Urothelium cell line (cell line): Measurements from ENCODE around the gene SV2C.
A peak's percentile ranks its signal among the peaks of the same experiment; 100 is the strongest.
"Not testable (repeated sequence)": the region's sequence is repeated elsewhere in the genome, so short reads cannot be mapped to it uniquely, and the experiment has no call there.

ENCODE experiments used
- DNase-seq: peaks from one replicate; pipeline ENCODE4 v3.0.0; 2011; ENCODE audit warnings: low spot score, mixed read lengths
- FAIRE-seq: peaks from 2 replicates; lab custom pipeline; 2011; peaks lifted over from hg19 to GRCh38; lab: Jason Lieb, UNC

SV2C gene

DNA sequence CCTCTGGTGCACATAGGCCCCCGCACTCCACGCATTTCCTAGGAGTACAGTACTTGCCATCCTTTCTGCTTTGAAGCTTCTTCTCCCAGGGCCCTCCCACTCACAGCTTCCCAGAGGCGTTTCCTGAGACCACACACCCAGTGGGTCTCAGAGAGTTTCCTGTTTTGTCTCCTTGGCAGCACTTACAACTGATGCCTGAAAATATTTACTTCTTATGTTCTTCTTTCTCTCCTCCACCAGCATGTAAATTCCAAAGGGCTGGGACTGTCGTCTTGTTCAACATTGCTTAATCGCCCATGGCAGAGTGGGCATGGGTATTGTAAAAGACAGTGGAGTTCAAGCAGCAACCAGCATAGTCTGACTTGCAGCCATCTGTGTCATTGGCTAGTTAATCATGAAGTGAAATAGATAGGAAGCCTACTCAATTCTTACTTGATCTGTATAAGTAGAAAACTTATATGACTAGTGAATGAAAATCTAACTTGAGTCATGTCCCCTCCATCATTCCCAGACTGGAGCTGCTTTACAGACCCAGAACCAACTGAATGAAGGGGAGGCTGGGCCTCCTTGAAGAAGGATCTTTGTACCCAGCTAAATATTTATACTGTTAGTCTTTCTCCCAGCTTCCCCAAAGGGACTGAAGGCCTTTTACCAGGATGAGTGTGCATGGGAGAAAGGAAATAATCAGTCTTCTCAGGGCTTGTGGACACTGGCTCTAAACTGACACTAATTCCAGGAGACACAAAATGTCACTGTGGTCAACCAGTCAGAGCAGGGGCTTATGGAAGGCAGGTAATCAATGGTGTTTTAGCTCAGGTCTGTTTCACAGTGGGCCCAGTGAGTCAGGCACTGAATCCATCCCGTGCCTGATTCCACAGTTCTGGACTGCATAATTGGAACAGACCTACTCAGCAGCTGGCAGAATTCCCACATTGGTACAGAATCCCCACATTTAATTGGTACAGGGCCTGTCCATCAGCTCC is 116.4 kb downstream of the SV2C start:
- no peak for DNase-seq
- FAIRE-seq = no peak

DNA sequence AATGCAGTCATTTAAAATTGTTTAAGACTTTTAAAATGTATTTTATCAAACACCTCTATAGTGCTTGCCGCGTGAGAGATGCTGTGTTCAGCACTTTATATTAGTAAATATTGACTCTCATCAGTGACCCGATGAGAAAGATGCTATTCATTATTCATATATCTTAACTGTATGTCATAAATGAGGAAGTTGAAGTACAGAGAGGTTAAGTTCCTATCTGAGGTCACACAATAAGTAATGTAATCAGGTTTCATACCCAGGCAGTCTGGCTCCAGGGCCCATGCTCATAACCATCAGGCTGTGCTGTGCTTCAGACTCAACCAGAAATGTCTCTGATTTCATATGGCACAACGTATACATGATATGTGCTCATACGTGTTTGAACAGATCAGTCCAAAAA is 119.0 kb downstream of the SV2C start:
- no peak for DNase-seq
- FAIRE-seq = no peak

DNA sequence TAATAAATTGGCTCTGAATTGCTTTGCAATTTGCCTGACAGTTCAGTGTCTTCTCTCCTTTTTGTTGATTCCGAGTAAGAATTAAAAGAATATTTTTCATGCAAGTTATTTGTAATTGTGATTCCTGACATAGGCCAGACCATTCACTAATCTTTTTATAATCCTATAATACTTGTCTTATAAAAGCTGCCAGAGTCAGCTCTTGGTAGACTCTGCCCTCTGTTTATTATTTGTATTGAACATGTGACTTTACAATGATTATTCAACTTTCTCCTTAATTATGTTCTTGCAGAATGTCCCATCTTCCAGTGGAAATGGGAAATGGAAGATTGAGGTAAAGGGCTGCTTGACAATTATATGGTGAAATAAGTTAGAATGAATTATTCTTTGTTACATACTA is 121.0 kb downstream of the SV2C start:
- no peak for FAIRE-seq
- no peak for DNase-seq

DNA sequence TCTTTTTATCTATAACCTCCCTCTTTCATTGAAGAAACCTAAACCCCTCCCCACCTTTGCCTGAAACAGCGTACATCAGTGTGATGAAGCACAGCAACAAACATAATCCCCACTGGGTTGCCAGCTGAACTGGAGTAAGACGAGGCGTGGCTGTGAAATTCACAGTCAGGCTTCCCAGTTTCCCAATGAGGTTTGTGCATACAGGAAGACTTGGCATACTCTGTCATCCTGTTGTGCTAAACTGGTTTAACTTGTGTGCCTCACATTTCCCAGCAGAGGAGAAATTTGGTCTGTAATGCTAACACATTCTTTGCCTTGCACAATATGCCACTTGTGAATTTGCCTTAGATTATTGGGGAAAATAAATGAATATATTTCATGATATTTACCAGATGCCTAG is 121.5 kb downstream of the SV2C start:
- peak; percentile 61 for FAIRE-seq
- DNase-seq = no peak

DNA sequence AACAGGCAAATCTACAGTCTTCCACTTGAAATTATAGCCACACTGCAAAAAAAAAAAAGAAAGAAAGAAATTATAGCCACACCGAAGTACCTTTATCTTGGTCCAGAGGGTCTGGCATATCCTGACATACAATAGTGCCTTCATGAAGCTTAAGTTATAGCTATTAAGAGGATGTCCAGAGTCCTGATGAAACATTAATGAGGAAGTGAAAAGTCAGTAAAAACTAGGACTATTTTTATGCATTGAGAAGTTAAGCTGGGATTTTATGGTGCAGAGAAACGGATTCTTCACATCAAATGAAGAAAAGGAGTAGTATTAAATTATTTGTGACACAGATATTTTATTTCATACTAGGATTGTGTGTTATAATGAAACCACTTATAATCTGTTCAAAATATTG is 123.9 kb downstream of the SV2C start:
- no peak for FAIRE-seq
- no peak for DNase-seq

DNA sequence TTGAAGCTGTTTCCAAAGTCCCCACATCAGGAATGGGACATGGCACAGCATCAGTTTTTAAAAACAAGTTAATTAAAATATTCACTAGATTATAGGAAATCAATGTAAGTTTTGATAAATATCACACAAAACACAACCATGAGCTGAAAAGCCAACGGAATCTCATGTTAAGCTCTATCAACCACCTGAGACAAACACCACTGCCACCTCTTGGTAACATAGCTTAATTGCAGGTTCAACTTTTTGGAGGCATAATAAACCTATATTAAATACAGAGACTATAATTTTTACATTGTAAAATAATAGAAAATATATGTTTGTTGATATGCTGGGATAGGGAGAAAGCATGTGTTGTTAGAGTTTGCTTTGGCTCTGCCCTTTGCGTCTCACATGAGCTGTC is 126.1 kb downstream of the SV2C start:
- no peak for DNase-seq

DNA sequence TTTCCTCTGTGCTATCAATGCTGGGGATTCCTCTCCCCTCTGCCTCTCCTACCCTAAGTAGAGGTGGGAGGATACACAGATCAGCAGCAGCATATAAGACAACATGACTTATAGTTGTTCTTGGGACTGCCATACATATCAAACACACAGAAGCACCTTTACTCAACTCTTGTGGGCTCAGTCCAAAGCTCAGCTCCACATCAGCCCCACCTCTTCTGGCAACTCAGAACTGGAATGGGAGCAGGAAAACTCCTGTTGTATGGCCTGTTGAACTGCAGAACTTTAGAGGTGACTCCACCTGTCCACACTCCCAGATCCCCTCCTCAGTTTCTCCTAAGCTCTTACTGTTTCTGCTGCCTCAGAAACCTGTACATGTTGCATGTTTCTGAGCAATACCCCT is 127.8 kb downstream of the SV2C start:
- FAIRE-seq = no peak
- DNase-seq = no peak

More for the DNA sequence above, 126.1 kb downstream of the SV2C start:
- FAIRE-seq = no peak

DNA sequence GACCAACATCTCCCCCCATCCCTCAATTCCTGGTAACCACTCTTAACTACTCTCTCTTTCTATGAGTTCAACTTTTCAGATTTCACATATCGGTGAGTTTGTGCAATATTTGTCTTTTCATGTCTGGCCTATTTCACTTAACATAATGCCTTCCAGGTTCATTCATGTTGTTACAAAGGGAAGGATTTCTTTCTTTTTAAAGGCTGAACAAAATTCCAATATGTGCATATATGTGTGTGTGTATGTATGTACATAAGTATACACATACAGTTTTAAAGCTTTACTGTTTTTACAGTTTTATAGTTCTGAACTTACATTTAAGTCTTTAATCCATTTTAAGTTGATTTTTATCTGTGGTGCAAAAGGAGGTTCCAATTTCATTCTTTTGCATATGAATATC is 130.7 kb downstream of the SV2C start:
- no peak for FAIRE-seq
- DNase-seq = no peak

DNA sequence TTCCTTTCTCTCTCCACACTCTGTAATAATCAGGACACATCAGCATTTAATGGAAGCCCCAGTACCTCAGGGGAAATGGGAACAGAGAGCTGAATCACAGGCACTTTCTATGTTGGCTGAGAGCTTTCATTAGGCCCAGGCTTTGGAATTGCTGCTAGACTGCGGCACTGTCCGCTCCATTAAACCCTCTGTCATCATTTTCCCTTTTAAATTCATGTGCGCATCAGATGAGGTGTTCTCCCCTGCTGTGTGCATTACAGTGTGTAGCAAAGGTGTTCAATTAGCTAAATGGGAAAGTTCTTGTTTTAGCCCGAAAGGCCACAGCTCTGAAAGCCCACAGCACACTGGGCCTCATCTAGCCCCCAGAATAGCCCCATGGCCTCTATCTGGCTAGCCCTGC is 133.6 kb downstream of the SV2C start:
- DNase-seq (no peak), FAIRE-seq (no peak)

DNA sequence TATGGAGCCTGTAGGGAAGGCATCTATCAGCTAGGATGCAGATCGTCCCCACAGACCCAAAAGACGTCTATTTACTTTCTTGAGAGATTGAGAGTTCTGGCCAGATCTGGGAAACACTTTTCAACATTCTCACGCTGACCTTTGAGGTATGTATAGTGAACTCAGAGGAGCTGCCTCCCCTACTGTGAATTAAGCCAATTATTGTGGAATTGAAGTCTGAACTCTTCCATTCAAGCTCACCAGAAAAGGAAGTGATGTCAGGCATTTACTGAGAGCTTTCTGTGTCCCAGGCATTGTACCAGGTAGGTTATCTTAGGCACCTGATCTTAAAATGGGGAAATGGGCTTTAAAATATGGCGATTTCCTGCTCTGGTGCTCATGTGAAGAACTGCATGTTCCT is 136.5 kb downstream of the SV2C start:
- FAIRE-seq (no peak), DNase-seq (no peak)

DNA sequence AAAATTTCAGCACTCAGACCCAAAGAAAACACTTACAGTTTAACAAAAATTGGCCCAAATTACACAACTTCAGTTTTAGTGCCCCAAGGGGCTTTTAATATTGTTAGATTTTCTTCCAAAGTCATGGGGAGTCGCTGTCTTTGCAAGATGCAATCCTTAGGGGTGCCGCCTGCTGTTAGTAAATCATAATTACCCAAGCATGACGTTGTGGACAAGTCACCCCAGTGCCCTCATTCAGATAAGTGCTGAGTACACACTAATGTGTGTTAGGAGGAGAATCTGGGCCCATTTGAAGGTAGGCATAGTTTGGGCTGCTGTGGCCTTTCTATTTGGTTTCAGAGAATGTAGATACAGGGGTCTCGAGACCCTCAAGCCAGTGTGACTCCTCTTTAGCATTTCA is 138.1 kb downstream of the SV2C start:
- no peak for FAIRE-seq
- no peak for DNase-seq

DNA sequence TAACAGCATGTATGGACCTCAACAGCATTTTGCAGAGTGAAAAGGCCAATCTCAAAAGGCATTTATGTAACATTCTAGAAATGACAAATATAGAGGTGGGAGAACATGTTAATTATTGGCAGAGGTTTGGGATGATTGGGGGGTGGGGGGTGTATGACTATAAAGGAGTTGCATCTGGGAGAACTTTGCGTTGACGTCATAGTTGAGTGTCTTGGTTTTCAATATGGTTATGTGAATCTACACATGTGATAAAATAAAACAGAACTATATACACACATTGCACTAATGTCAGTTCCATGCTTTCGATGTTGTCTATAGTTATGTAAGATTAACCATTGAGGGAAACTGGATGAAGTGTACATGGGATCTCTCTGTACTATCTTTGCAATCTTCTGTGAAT is 139.1 kb downstream of the SV2C start:
- DNase-seq (no peak), FAIRE-seq (no peak)

DNA sequence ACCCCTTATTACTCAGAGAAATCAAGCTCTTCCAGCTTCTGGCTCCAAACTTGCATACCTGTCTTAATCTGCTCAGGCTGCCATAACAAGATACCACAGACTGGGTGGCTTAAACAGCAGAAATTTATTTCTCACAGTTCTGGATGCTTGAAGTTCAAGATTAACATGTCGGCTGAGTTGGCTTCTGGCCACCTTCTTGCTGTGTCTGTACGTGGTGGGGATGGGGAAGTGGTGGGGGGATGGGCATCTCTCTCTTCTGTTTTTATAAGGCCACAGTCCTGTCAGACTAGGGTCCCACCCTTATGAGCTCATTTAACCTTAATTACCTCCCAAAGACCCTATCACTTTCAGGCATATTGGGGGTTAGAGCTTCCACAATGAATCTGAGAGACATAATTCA is 140.5 kb downstream of the SV2C start:
- DNase-seq (no peak), FAIRE-seq (no peak)

DNA sequence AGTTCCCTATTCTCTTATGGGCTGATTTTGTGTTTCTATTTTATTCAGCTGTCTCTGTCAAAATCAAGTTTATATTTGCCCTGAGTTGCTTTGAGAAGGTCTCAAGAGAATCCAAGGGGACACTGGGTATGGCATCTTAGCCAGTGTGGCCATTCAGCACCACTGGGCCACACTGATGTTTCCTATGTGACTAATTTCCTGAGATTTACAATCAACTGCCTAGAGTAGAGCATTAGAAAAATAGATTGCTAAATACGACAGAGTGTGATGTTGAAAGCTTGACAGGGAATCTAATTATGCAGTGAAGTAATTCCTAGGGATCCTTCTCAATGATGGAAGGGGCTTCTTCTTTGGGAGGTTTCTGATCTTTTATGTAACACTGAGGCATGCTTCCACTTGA is 141.7 kb downstream of the SV2C start:
- DNase-seq (no peak), FAIRE-seq (no peak)

DNA sequence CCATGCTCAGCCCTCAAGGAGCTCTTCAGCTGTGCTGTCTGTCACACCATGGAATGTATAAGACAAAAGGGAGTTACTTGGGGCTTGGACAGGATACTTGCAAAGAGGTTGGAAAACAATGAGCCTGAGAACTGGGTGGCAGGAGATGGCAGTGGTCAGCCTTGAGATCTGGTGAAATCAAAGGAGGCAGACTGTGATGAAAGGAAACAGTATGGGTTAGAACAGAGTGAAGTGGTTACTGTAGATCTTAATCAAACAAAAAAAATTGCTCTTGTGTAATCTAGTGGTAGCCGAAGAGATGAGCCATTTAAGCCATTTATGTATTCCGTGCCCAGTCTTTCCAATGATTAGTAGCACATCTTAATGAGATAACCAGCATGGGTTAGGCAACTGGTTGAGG is 142.2 kb downstream of the SV2C start:
- FAIRE-seq = no peak
- no peak for DNase-seq

DNA sequence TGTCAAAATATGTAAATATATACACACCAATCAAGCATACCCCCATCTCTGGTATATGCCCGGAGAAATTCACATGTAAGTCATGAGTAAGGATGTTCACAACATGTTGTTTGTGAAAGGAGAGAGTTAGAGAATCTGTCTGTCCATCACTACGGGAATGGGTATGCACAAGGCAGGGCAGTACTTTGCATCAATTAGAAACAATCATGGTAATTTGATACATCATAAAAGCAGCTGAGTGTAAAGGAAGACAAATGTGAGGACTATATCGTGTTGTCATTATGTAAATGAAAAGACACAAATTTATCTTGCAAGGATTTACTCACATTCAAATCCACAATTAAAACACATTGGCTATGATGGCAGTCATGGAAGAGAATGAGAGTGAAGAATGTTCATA is 146.7 kb downstream of the SV2C start:
- DNase-seq (no peak), FAIRE-seq (no peak)

DNA sequence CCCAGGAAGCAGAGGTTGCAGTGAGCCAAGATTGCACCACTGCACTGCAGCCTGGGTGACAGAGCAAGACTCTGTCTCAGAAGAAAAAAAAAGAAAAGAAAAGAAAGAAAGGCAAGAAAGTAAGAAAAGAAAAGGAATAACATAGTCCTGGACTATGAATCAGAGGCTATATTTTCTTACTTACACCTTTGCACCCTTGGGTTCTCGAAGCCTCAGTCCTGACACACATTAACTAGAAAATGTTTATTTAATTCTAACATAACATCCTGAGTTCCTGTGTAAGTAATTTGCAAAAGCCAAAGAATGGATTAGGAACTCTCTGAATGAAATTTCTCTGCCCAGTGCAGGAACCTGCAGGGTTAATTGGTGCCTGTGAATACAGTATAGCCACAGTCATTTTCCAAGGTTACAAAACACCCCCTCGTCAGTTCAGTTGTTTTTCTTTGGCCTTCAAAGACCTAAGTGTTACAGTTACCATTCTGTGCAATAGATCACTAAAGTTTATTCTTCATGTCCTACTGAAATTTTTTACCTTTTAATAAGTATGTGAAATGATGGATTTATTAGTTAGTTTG is 147.6 kb downstream of the SV2C start:
- FAIRE-seq = no peak
- no peak for DNase-seq

DNA sequence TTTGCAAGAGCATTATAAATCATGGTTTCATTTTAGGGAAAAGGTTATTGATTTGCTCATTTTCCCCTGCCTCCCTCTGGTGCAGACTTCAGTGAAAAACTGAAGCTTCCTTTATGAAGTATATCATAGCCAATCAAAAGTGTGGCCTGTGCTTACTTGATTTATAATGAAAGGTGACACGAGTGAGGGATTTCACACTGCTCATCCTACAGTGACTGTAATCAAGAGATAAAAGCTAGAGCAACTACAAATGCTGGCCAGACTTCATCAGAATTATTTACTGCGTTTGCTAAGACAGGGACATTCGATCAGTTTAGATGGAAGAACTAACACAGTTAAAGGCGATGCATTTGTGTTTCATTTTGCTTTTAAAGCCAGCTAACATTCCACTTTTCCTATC is 151.5 kb downstream of the SV2C start:
- DNase-seq (no peak), FAIRE-seq (no peak)

DNA sequence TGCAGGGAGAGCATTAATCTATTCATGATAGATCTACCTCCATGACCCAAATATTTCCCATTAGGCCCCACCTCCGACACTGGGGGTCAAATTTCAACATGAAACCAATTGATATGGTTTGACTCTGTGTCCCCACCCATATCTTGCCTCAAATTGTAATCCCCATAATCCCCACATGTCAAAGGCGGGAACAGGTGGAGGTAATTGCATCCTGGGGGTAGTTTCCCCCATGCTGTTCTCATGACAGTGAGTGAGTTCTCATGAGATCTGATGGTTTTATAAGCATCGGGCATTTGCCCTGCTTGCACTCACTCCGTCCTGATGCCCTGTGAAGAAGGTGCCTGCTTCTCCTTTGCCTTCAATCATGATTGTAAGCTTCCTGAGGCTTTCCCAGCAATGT is 153.5 kb downstream of the SV2C start:
- FAIRE-seq = no peak

DNA sequence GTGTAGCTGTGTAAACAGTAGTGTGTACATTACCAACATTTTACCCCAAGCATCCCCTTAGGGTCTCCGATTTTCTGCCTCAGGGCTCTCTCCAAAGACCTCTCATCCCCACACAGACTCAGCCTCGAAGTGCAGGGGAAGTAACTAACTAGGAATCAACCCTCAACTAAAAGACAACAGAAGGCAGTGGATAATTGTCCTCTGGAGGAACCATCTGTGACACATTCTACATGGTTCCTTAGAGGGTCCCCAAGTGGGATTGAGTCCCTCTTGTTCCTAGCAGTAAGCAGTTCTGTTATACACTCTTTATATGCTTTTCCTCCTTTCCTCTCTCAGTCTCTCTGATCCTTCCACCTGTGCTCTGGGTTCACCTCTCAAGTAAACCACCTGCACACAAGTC is 157.2 kb downstream of the SV2C start:
- FAIRE-seq = no peak

More for the DNA sequence above, 153.5 kb downstream of the SV2C start:
- no peak for DNase-seq

DNA sequence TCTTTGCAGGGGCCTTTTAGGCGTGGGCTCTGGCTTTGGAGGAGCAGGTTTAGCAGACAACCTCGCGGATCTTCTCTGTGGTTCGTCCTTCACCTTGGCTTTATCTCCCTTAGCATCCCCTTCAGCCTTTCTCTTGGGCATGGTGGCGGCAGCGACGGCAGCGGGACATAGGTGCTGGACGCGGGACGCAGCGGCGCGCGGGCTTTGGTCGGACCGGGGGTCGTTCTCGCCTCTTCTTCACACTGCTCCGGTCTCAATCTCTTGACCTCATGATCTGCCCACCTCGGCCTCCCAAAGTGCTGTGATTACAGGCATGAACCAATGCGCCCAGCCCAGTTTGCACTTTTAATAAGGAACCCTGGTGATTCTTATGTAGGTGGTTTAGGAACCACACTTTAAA is 159.0 kb downstream of the SV2C start:
- not testable (repeated sequence) for FAIRE-seq, DNase-seq

More for the DNA sequence above, 157.2 kb downstream of the SV2C start:
- DNase-seq = no peak

DNA sequence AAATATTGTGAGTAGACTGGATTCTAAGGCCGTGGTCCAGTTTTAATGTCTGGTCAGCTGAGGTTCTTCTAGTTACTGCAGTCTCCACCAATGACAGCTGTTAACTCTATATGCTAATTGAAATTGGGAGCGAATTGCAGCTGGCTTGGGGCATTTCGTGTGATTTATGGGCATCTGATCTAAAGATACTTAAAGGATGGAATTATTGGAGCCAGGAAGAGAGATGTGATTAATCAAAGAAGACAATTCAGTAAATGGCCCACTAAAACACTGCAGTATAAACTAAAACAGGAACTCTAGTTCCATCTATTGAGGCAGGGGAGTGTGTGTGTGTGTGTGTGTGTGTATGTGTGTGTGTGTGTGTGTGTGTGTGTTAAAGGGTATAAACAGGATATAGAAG is 162.4 kb downstream of the SV2C start:
- FAIRE-seq = no peak
- no peak for DNase-seq
